GM19372 (cell line): ENCODE data around the gene C20orf202.
"Not testable (repeated sequence)": the region's sequence is repeated elsewhere in the genome, so short reads cannot be mapped to it uniquely, and the experiment has no call there.

Source experiments
- ATAC-seq: cut with Tn5 transposase; IDR thresholded peaks from one replicate; pipeline ENCODE4 v1.9.1; 2021; ENCODE audit warnings: mild to moderate bottlenecking, low read depth, moderate library complexity; ENCODE audit not compliant: unreplicated experiment

C20orf202 gene

DNA sequence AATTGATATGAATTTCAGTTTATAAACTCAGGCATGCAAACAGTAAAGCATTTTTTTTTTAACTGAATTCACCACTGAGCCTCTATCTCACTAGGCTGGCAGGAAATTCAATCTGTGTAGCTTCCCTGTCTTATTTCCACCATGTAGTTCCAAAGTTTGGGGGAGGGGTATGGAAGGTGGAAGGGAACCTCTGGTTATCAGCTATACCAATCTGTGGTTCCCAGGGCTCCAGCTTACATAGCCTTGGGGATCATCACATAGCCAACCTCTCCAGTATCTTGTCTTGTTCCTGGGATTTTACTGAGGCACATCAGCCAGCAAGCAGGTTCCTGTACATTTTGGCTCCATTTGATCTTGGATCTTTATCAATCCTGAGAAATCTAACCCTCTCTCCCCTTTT, 38.2 kb downstream of the C20orf202 start:
- ATAC-seq: no peak

DNA sequence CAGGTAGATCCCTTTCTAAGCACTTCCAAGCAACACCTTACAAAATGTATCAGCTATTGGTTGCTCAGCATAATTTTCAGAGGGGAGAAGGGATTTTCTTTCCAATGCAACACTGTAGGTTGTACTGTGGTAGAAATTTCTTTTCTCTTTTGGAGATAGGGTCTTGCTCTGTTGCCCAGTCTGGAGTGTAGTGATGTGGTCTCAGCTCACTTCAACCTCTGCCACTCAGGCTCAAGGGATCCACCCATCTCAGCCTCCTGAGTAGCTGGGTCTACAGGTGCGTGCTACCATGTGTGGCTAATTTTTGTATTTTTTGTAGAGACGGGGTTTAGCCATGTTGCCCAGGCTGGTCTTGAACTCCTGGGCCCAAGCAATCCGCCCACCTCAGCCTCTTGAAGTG, 38.8 kb downstream of the C20orf202 start:
- no peak for ATAC-seq

DNA sequence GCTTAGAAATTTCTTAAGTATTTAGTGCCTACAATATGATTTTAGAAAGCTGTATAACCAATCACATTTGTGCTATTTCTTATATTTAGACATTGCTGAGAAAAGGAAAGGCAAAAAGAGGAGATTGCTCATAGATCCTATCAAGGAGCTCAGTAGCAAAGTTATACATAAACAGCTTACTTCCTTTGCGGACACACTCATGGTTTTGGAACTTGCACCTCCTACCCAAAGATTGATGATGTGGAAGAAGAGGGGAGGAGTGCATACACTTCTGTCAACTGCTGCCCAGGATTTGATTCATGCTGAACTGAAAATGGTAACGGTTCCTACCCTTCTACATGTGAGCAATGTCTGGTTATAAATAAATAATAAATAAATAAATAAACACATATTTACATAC, 39.3 kb downstream of the C20orf202 start:
- ATAC-seq: no peak

DNA sequence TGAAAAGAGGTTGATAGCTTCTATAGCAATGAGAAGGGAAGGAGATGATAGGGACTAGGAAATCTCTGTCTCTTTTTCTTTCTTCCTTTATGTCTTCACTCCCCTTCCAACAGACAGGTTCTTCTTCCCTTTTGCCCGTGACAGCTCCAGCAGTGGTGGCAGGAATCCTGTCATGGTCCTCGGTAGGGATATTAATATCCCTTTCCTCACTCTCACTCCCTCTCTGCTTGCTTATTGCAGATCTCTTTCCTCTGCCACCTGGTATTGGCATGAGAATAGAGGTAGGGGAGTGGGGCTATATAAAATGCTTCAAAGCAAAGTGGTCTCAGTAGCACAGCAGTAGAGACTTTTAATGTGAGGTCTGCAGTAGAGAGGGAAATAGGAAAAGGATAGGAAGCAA, 42.3 kb downstream of the C20orf202 start:
- ATAC-seq: no peak

DNA sequence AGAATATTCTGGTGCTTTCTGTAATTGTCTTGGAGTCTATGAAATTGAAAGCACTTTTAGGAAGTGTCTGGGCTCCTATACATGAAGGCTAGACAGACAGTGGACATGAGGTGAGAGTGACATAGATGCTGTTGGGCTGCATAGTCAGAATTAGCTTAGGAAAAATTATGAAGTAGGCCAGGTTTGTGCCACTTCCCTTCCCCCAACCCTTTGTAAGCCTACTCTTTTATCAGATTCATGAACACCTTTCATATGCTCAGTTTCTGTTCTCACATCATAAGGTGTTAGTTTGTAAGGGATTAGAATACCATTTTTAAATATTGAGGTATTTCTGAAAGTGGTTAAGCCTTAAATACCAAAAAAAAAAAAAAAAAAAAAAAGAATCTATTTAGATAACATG, 44.4 kb downstream of the C20orf202 start:
- no peak for ATAC-seq

DNA sequence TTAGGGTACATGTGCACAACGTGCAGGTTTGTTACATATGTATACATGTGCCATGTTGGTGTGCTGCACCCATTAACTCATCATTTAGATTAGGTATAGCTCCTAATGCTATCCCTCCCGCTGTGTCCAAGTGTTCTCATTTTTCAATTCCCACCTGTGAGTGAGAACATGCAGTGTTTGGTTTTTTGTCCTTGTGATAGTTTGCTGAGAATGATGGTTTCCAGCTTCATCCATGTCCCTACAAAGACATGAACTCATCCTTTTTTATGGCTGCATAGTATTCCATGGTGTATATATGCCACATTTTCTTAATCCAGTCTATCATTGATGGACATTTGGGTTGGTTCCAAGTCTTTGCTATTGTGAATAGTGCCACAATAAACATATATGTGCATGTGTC, 47.0 kb downstream of the C20orf202 start:
- ATAC-seq: not testable (repeated sequence)

DNA sequence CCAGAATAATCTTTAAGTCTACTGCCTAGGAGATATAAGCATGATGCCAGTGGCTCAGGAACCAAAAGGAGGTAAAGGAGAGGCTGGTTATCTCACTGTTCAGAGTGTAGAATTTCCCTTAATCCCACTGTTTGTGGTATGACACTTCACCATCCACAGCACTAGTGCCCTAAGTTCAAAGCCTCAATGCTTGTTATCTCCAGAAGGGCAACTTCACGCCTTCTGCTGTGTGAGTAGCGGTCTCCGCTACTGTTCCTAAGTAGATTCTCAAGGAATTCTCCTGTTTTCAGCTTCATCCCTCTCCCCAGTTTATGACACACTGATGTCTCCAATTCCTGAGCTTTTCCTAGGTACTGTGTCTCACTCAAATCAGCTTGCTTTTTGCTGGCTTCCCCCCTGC, 49.2 kb downstream of the C20orf202 start:
- ATAC-seq: no peak

DNA sequence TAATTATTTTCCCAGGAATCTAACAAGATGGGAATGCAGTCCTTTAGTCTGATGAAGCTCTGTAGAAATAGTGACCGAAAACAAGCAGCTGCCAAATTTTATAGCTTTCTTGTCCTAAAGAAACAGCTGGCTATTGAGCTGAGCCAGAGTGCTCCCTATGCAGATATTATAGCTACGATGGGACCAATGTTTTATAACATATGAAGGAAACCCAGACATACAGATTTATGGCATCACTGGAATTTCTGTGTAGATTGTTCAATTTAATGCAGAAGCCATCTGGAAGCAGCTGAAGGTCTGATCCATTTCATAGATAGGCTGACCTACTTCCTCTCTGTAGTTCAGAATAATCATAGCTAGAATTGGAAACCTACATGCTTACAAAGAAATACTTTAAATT, 51.0 kb downstream of the C20orf202 start:
- no peak for ATAC-seq

DNA sequence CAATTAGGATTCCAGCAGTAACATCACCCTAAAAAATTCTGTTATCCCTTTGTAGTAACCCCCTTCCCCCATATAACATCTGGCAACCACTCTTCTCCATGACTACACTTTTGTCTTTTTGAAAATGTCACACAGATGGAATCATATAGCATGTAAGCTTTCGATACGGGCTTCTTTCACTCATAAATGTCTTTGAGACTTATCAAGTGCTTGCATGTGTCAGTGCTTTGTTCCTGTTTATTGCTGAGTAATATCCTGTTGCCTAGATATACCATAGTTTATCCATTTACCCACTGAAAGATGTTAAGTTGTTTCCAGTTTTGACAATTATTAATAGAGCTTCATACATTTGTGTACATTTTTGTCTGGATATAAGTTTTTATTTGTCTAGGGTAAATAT, 52.4 kb downstream of the C20orf202 start:
- no peak for ATAC-seq
